Mononuclear cell (primary cell): Measurements from ENCODE around the gene DACH1. TPM values are rescaled to one million over a fixed set of nuclear protein-coding genes. Genes with fewer than 3 reads are reported as not detected.

Source experiments
- H3K27me3 ChIP-seq: 2 replicates; pipeline ENCODE4 v1.6.0; 2011; ENCODE audit warnings: low read length, control low read depth; ENCODE audit not compliant: insufficient read depth
- H3K4me1 ChIP-seq: 2 replicates; pipeline ENCODE4 v1.5.1; 2011; ENCODE audit warnings: mild to moderate bottlenecking, low read length, control low read depth; ENCODE audit not compliant: insufficient read depth
- H3K4me3 ChIP-seq: 2 replicates; pipeline ENCODE4 v1.5.1; 2011; ENCODE audit warnings: mild to moderate bottlenecking, low read length, moderate library complexity
- H3K9me3 ChIP-seq: 2 replicates; pipeline ENCODE4 v1.5.1; 2011; ENCODE audit warnings: low read depth, mild to moderate bottlenecking, control low read depth, low read length
- total RNA-seq: library from RNA; depleted of rRNA; stranded (reverse); fragments of >200 nt; gene quantifications from one replicate; pipeline ENCODE4 v1.2.3, GENCODE V29; 2012

DACH1 gene
- total RNA-seq, 1 donor = 0.42 TPM

DNA sequence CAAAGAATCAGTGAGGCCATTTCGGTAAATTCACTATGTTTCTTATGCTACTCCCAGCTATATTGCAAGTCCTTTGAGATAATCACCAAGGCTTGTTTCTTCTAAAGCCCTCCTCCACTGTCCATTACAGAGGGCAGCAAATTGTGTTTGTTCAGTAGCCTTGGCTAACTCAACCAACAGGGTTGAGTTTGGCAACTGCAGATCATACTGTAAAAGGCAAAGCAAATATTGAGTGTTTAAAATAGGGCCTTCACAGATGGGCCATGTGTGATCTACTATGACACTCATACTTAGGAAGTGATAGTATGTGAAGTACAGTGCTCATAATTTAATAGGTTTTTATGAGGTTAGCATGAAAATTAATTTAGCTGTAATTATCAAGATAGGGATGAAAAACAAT is 171.3 kb downstream of the DACH1 start:
- no peaks in the 10 kb centered on the region for H3K4me1 ChIP-seq
- H3K4me3 ChIP-seq = no peak overlapping the region

DNA sequence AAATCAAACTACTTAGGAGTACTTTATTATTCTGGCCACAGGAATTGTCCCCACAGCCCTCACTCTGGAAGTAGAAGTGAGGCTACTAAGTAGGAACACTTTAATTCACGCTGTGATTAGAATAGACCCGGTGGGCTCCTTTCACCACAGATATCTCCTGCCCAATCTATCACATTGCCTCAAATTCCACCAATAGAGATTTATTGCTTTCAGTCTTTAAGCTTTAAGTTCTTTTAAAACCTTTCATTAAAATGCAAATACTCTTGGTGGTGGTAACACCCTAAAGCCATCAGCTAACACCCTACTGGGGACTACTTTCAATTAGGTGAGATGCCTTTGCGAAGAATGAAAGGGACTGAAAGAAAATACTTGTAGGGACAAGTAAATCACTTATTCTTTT is 181.9 kb downstream of the DACH1 start:
- no peaks in the 10 kb centered on the region for H3K27me3 ChIP-seq
- no peaks in the 10 kb centered on the region for H3K4me1 ChIP-seq
- no peaks in the 10 kb centered on the region for H3K9me3 ChIP-seq
- H3K4me3 ChIP-seq = no peak overlapping the region

More for the DNA sequence above, 171.3 kb downstream of the DACH1 start:
- no peaks in the 10 kb centered on the region for H3K9me3 ChIP-seq
- H3K27me3 ChIP-seq = no peaks in the 10 kb centered on the region

- Histone ChIP-seq H3K27me3 (no peaks in the 10 kb centered on the region), H3K9me3 (no peaks in the 10 kb centered on the region), H3K4me1 (no peaks in the 10 kb centered on the region), H3K4me3 (no peak overlapping the region)
Observed at GRCh38 chr13:71681901-71682613, 184.9 kb downstream of the DACH1 start.

- no peak overlapping the region for H3K4me3 ChIP-seq
- H3K4me1 ChIP-seq = no peaks in the 10 kb centered on the region
- H3K9me3 ChIP-seq = no peaks in the 10 kb centered on the region
- no peaks in the 10 kb centered on the region for H3K27me3 ChIP-seq
Observed at GRCh38 chr13:71677124-71677523, 189.9 kb downstream of the DACH1 start.

- no peaks in the 10 kb centered on the region for H3K27me3 ChIP-seq
- no peak overlapping the region for H3K4me3 ChIP-seq
- no peaks in the 10 kb centered on the region for H3K4me1 ChIP-seq
- no peaks in the 10 kb centered on the region for H3K9me3 ChIP-seq
Observed at GRCh38 chr13:71672512-71672911, 194.5 kb downstream of the DACH1 start.

- no peaks in the 10 kb centered on the region for H3K4me1 ChIP-seq
- H3K27me3 ChIP-seq = no peaks in the 10 kb centered on the region
- H3K4me3 ChIP-seq = no peak overlapping the region
- H3K9me3 ChIP-seq = no peaks in the 10 kb centered on the region
Observed at GRCh38 chr13:71663431-71663830, 203.6 kb downstream of the DACH1 start.

DNA sequence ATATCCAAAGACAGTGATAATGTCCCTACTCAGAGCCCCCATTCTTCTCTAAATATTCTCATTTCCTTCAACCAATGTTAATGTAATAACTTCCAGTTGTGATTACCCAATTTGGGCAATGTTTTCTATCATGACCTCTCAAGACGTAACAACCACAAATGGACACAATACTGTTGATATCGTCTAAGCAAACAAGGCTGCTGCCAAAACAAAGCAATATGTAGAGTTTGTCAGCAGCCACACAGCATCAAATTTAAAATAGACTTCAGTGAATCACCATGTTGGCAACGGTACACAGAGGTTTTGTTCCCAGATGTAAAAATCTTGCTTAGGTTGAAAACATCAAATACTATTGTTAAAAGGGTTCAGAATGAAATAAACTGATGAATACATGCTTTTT is 205.1 kb downstream of the DACH1 start:
- H3K4me1 ChIP-seq = no peaks in the 10 kb centered on the region
- H3K4me3 ChIP-seq = no peak overlapping the region
- H3K27me3 ChIP-seq = no peaks in the 10 kb centered on the region
- H3K9me3 ChIP-seq = no peaks in the 10 kb centered on the region

GRCh38 chr13:71659404-71659803 is 207.6 kb downstream of the DACH1 start:
- Histone ChIP-seq H3K27me3 (no peaks in the 10 kb centered on the region), H3K9me3 (no peaks in the 10 kb centered on the region), H3K4me3 (no peak overlapping the region), H3K4me1 (no peaks in the 10 kb centered on the region)

DNA sequence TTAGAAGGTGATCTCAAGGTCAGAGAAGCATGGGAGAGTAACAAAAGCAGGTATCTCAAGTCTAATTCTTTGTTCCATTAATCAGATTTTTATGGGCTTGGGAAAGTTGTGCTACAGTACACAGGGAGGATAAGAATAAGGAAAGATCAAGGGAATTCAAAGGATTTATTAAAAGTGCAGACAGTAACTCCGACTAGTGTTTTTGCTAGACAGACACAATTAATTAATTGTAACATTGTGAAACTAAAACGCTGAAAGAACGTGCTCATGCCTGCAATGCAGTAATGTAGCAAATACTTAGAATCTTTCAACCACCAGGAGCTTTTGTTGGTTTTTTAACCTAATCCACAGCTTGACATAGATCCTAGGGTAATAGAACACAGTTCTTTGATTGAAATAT is 221.5 kb downstream of the DACH1 start:
- H3K4me3 ChIP-seq = no peak overlapping the region

GRCh38 chr13:71644579-71644978 is 222.4 kb downstream of the DACH1 start:
- H3K9me3 ChIP-seq = no peaks in the 10 kb centered on the region
- H3K27me3 ChIP-seq = no peaks in the 10 kb centered on the region
- H3K4me1 ChIP-seq = no peaks in the 10 kb centered on the region
- H3K4me3 ChIP-seq = no peak overlapping the region

More for the DNA sequence above, 221.5 kb downstream of the DACH1 start:
- Histone ChIP-seq H3K4me1 (no peaks in the 10 kb centered on the region), H3K9me3 (no peaks in the 10 kb centered on the region), H3K27me3 (no peaks in the 10 kb centered on the region)

GRCh38 chr13:71643448-71643860 is 223.6 kb downstream of the DACH1 start:
- H3K4me3 ChIP-seq = no peak overlapping the region
- no peaks in the 10 kb centered on the region for H3K27me3 ChIP-seq
- no peaks in the 10 kb centered on the region for H3K4me1 ChIP-seq
- no peaks in the 10 kb centered on the region for H3K9me3 ChIP-seq

DNA sequence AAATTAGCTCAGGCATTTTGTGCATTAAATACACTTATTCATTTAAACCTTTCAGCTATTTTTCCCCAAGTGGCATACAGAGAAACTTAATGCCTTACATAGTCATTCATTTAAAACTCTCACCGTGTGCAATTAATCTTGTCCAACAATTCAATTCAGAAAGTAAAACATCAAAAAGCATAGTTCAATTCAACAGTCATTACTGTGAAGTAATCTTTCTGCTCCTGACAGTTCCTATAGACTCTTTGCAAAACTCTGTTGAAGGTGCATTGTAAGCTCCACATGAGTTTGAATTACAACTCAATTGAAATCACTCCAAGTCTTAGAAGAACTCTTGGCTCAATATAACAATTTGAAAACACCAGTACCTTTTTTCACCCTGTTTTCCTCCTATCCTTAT is 228.3 kb downstream of the DACH1 start:
- Histone ChIP-seq H3K4me3 (no peak overlapping the region), H3K9me3 (no peaks in the 10 kb centered on the region), H3K4me1 (no peaks in the 10 kb centered on the region), H3K27me3 (no peaks in the 10 kb centered on the region)

DNA sequence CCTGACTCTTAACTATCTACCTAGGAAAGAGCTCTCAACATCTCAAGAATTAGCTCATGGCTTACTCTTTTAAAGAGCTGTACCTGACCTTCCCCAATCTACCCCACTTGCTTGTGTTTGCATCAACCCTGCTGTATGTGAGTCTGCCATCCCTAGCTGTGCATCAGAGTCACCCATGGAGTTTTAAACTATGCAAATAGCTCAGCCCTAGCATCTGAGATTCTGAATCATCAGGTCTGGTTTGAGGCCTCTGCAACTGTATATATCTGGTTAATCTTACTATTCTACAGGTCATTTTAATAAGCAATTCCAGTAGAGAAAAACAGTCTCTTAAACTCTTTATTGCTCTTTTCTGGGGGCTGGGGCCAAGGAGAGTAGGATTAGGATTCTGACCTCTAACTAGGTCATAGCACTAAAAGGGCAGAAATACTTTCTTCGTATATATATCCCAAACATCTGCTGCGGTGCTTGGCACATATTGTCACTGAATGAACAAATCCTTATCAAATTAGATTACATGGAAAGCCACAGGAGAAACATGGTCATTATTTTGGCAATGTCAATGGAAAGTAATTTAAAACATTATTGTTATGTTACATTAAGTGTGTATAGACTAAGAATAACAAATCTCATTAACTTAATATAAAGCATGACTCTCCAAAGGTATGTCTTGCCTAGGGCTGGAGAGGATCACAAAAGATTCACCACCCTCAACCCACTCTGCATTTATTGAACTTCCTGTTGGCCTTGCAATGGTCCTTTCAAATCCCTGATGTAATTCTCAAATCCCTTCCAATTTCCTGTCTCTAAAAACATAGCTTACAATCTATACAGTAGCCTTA is 232.2 kb downstream of the DACH1 start:
- Histone ChIP-seq H3K9me3 (no peaks in the 10 kb centered on the region), H3K4me1 (no peaks in the 10 kb centered on the region), H3K27me3 (no peaks in the 10 kb centered on the region), H3K4me3 (no peak overlapping the region)

GRCh38 chr13:71634182-71634581 is 232.8 kb downstream of the DACH1 start:
- Histone ChIP-seq H3K4me1 (no peaks in the 10 kb centered on the region), H3K9me3 (no peaks in the 10 kb centered on the region), H3K27me3 (no peaks in the 10 kb centered on the region), H3K4me3 (no peak overlapping the region)

DNA sequence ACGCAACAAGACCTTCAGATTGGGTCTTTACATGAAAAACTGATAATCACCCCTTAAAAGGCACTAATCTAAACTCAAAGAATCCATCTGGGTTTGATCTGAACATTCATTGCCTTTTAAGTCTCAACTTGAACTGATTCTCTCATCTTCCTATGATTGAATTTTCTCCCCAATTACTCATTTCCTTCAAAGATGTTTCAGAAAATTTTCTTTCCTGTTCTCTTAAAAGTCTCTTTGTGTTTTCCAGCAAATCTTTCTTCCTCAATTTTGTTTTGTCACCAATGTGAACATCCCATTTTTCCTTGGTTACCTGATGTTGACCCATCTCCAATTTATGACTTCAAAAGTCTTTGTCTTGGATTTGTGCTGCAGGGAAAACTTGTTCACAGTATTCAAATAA is 234.3 kb downstream of the DACH1 start:
- no peaks in the 10 kb centered on the region for H3K9me3 ChIP-seq
- no peak overlapping the region for H3K4me3 ChIP-seq
- H3K4me1 ChIP-seq = no peaks in the 10 kb centered on the region
- H3K27me3 ChIP-seq = no peaks in the 10 kb centered on the region

- H3K27me3 ChIP-seq = no peaks in the 10 kb centered on the region
- H3K9me3 ChIP-seq = no peaks in the 10 kb centered on the region
Observed at GRCh38 chr13:71632206-71632605, 234.8 kb downstream of the DACH1 start.

More at GRCh38 chr13:71632206-71632605, 234.8 kb downstream of the DACH1 start:
- Histone ChIP-seq H3K4me1 (no peaks in the 10 kb centered on the region), H3K4me3 (no peak overlapping the region)
